ENCODE measurements around the gene MS4A4E.
"Not testable (repeated sequence)": the region's sequence is repeated elsewhere in the genome, so short reads cannot be mapped to it uniquely, and the experiment has no call there.

MS4A4E gene

DNA sequence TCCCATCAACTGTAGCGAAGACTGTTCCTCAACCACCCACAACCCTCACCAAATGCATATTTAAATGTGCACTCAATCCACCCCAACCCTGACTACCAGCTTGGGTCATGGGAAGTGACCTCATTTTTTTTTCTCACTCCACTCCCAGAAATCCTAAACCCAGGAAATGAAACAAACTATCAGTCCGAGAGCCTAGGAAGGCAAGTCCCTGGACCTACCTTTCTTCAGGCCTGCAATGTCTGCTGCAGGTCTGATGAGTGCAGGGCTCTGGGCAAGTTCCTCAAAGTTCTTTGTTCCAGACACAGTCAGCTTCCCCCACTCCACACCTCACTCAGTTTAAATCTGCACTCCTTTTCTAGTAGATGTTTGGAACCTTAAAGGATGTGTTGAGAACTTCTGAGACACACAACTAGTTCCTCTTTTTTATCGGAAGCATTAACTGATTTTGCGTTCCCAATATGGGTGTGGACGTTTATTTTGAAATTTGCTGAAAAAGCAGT is at the start of gene MS4A4E:
MS4A4E (minus strand) TSS at position 398 of the 500 bp plus-strand sequence. CDS start 13,082 bp downstream, outside the sequence.
- Mint-ChIP-seq H3K4me1 (no peaks in the 10 kb centered on the region), H3K4me3 (no peak within 1 kb of the TSS), H3K9me3 (no peaks in the 10 kb centered on the region), H3K36me3 (no peaks in the 10 kb centered on the region), H3K27ac (no peak within 1 kb of the TSS)
- ATAC-seq (no peak), DNase-seq (ENCODE audit: low spot score in 2 of 2) (no peak)

DNA sequence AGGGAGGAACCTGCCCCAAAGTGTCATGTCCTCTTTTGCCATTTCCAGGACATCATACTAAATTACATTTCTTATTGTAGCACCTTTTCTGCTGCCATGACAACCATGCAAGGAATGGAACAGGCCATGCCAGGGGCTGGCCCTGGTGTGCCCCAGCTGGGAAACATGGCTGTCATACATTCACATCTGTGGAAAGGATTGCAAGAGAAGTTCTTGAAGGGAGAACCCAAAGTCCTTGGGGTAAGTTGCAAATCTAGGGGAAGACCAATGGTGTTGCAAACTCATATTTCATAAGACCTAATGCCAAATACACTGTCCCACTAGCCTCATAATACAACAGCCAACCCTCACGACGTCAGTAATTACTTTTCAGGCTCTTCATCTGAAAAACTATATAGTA is 49.2 kb upstream of the MS4A4E start:
- Mint-ChIP-seq H3K36me3 (no peaks in the 10 kb centered on the region), H3K4me3 (no peak overlapping the region), H3K9me3 (no peaks in the 10 kb centered on the region), H3K27ac (no peak overlapping the region), H3K4me1 (no peaks in the 10 kb centered on the region)
- DNase-seq (ENCODE audit: low spot score in 2 of 2): no peak
- ATAC-seq: no peak

DNA sequence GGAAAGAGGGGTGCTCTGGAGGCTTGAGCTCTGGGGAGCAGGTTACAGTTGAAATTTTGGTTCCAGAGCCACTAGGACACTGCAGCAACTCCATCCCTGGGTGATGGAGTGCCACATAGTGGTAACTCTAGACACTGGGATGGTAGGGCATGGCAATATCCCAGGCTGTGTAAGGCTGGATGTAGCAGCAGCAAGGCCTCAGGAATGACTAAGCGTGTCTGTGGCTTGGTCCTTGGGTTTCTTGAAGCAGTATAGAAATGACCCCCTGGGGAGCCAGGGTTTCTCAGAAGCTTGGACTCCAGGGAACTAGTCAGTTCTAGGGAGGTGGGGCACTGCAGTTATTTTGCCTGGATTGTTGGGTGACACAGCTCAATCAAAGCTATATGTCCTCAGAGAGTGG is 45.6 kb upstream of the MS4A4E start:
- Mint-ChIP-seq H3K4me1 (no peaks in the 10 kb centered on the region), H3K27ac (no peak overlapping the region), H3K36me3 (no peaks in the 10 kb centered on the region), H3K4me3 (no peak overlapping the region), H3K9me3 (no peaks in the 10 kb centered on the region)
- peak; percentile 34 for ATAC-seq
- no peak for DNase-seq (ENCODE audit: low spot score in 2 of 2)

DNA sequence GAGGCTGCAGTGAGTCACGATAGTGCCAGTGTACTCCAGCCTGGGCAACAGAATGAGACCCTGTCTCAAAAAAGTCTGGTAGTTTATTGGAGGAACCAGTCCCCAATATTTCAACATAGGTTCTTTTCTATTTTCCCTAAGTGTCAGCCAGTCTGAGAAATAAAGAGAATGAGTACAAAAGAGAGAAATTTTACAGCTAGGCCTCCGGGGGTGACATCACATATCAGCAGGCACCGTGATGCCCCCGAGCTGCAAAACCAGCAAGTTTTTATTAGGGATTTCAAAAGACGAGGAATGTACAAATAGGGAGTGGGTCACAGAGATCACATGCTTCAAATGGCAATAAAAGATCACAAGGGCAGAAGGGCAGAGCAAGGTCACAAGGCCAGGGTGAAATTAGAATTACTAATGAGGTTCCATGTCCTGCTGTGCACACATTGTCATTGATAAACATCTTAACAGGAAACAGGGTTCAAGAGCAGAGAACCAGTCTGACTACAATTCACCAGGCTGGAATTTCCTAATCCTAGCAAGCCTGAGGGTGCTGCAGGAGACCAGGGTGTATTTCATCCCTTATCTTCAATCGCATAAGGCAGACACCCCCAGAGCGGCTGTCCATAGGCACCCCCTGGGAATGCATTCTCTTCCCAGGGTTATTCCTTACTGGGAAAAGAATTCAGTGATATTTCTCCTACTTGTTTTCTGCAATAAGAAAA is 42.6 kb upstream of the MS4A4E start:
- H3K9me3 Mint-ChIP-seq; H3K27ac Mint-ChIP-seq; DNase-seq (ENCODE audit: low spot score in 2 of 2); H3K4me3 Mint-ChIP-seq; H3K36me3 Mint-ChIP-seq; ATAC-seq; H3K4me1 Mint-ChIP-seq: not testable (repeated sequence)

DNA sequence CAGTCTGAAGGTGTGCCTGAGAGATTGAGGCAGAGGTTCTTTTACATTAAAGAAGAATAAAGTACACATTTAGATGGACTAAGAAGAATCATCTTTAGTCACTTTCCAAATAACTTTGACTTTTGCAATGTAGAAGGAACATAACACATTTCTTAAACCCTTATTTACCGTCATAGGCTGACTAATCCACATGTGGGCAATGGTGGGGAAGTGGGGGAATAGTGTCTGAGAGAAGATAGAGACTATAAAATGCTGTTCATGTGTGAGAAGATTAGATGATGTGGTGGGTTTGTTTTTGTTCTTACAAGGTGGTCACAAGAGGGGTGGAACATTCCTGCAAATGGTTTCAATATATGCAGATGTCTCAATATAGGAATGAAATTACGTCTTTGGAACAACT is 39.3 kb upstream of the MS4A4E start:
- ATAC-seq (no peak), DNase-seq (ENCODE audit: low spot score in 2 of 2) (no peak)
- Mint-ChIP-seq H3K36me3 (no peaks in the 10 kb centered on the region), H3K4me1 (no peaks in the 10 kb centered on the region), H3K27ac (no peak overlapping the region), H3K9me3 (no peaks in the 10 kb centered on the region), H3K4me3 (no peak overlapping the region)

DNA sequence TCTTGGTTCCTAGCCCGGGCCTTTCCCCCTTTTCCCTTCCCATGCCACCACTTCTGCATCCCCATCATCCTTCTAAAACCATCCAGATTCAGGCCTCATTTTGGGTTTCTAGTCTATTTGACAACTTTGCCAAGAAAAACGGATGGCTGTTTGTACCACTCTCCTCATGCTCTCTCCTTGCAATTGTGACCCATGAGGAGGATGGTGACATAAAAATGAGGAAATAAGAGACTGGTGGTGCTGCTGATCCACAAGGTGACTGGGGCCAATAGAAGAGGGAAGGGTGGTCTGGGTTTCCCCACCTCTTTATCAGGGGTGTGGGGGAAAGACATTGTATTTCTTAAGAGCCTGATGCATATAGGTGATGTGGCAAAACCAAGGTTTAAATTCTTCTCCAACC is 38.5 kb upstream of the MS4A4E start:
- DNase-seq (ENCODE audit: low spot score in 2 of 2) (no peak), ATAC-seq (no peak)
- H3K27ac Mint-ChIP-seq: no peak overlapping the region
- no peaks in the 10 kb centered on the region for H3K4me1 Mint-ChIP-seq
- H3K9me3 Mint-ChIP-seq: no peaks in the 10 kb centered on the region
- H3K36me3 Mint-ChIP-seq: no peaks in the 10 kb centered on the region
- no peak overlapping the region for H3K4me3 Mint-ChIP-seq

DNA sequence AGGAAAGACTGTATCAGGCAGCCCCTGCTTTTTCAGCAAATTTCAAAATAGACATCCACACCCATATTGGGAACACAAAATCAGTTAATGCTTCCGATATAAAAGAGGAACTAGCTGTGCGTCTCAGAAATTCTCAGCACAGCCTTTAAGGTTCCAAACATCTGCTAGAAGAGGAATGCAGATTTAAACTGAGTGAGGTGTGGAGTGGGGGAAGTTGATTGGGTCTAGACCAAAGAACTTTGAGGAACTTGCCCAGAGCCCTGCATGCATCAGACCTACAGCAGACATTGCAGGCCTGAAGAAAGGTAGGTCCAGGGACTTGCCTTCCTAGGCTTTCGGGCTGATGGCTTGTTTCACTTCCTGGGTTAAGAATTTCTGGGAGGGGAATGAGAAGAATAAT is 37.5 kb upstream of the MS4A4E start, which contains the start of gene MS4A4A:
MS4A4A (plus strand) TSS at position 255 of the 400 bp plus-strand sequence; CDS start at position 265, 10 bp downstream.
- Mint-ChIP-seq H3K4me1 (no peaks in the 10 kb centered on the region), H3K36me3 (no peaks in the 10 kb centered on the region), H3K4me3 (no peak within 1 kb of the TSS), H3K9me3 (no peaks in the 10 kb centered on the region), H3K27ac (no peak within 1 kb of the TSS)
- no peak for ATAC-seq
- no peak for DNase-seq (ENCODE audit: low spot score in 2 of 2)

DNA sequence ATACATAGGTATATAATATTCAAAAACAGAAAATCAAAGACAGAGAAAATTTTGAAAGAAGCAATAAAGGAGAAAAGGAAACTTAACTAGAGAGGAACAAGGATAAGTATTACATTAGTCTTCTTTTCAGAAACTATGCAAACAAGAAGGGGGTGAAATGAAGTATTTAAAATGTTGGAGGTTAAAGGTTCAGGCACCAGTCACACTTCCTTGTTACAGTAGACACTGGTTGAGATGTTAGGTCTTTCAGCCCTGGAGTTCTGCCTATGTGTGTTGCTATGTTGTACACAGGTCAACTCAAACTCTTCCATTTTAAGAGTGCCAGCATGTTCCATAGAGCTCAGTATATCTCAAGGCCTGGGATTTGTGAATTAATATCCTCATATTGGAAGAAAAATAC is 31.5 kb upstream of the MS4A4E start:
- ATAC-seq (no peak), DNase-seq (ENCODE audit: low spot score in 2 of 2) (no peak)
- Mint-ChIP-seq H3K9me3 (peaks cover 3% of the 10 kb centered on the region), H3K4me1 (no peaks in the 10 kb centered on the region), H3K36me3 (no peaks in the 10 kb centered on the region), H3K4me3 (no peak overlapping the region), H3K27ac (no peak overlapping the region)

DNA sequence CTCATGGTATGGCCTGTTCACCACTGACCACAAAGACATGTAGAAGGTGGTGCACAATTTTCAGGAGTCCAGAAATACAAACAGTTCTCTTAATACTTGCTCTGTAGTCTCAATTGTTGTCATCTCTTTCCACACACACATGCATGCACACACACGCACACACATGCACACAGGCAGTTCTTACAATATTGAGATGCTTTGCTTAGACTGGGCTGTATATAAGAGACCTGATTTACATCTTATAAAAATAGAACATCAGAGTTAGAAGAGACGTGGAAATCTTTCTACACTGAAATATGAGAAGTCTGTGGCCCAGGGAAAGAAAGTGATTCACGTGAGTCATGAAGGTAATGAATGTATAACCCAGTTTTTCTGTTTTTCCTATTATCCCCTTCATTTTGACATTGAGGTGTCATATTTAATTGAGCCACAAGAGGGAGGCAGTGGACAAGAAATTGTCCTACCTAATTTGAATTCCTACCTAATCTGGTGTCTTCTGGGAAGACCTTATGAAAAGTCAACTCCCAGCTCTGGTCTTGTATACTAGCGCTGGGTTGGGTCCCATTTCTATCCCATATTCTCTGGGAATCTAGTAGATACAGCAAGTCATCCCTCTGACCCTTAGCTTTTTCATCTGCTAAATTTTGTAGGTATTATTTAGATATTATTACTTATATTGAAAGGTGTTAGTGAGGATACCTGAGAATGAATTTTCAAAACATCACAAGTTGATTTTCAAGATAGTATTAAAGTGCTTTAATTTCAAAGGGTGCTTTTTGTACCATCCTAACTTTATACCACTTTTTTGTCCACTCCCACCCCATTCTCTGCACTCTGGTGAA is 22.7 kb upstream of the MS4A4E start:
- Mint-ChIP-seq H3K4me3 (no peak overlapping the region), H3K9me3 (no peaks in the 10 kb centered on the region), H3K36me3 (no peaks in the 10 kb centered on the region), H3K27ac (no peak overlapping the region), H3K4me1 (no peaks in the 10 kb centered on the region)
- DNase-seq (ENCODE audit: low spot score in 2 of 2) (peak in 1 of 2 donors; percentile 9), ATAC-seq (peak; percentile 34)

DNA sequence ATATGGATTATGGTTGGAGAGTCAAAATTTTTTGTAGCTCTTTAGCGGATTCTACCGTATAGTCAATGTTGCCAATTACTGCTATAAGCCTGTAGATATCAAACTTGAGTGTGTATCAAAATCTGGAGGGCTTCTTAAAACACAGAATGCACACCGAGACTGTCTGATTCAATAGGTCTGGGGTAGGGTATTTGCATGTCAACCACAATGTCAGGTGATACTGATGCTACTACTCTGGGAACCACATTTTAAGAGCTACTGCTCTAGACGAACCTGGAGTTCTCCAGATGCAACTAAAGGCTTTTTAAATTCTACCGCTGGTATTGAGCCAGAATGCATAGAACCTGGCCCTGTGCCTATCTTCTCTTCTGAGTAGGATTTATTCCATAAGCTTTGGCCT is 21.7 kb upstream of the MS4A4E start:
- Mint-ChIP-seq H3K36me3 (no peaks in the 10 kb centered on the region), H3K4me3 (no peak overlapping the region), H3K4me1 (no peaks in the 10 kb centered on the region), H3K9me3 (no peaks in the 10 kb centered on the region), H3K27ac (no peak overlapping the region)
- DNase-seq (ENCODE audit: low spot score in 2 of 2) (no peak), ATAC-seq (no peak)

DNA sequence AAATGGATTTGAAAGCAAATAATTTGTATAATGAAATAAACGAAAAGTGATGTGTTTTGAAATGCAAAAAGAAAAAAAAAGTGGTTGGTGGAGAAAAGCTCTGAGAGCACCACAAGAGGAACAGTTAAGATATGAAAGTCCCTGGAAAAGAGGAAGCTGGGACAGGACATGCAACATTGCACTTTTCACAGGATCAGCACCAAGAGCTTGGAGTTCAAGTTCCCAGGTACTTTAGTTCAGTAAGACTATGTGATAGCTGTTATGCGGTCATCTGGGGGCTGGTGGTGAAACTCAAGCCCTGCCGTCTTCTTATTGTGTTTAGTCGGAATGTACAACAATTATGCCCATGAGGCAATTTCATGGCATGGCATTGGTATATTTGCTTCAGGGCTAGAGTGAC is 20.5 kb upstream of the MS4A4E start:
- no peaks in the 10 kb centered on the region for H3K36me3 Mint-ChIP-seq
- no peak for ATAC-seq
- no peak for DNase-seq (ENCODE audit: low spot score in 2 of 2)
- H3K4me3 Mint-ChIP-seq: no peak overlapping the region
- no peaks in the 10 kb centered on the region for H3K4me1 Mint-ChIP-seq
- H3K27ac Mint-ChIP-seq: no peak overlapping the region
- no peaks in the 10 kb centered on the region for H3K9me3 Mint-ChIP-seq

DNA sequence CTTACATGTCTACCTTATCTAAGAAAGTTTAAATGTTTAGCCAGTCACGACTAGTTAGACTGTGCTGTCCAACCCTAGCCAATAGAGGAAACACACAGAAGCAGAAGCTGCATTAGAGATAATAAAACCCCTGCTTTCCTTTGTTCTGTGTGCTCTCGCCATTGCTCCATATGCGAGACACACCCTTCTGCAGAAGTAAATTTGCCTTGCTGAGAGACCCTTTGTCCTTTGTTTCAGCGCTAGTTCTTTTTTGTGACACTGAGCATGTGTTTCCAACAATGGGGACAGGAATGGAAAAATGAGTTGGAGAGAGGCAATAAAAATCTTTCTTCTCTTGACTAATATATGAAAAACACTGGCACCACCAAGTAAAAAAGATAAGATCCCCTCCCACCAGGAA is 18.1 kb upstream of the MS4A4E start:
- DNase-seq (ENCODE audit: low spot score in 2 of 2) (no peak), ATAC-seq (no peak)
- no peak overlapping the region for H3K4me3 Mint-ChIP-seq
- no peaks in the 10 kb centered on the region for H3K4me1 Mint-ChIP-seq
- no peaks in the 10 kb centered on the region for H3K36me3 Mint-ChIP-seq
- H3K27ac Mint-ChIP-seq: no peak overlapping the region
- no peaks in the 10 kb centered on the region for H3K9me3 Mint-ChIP-seq

DNA sequence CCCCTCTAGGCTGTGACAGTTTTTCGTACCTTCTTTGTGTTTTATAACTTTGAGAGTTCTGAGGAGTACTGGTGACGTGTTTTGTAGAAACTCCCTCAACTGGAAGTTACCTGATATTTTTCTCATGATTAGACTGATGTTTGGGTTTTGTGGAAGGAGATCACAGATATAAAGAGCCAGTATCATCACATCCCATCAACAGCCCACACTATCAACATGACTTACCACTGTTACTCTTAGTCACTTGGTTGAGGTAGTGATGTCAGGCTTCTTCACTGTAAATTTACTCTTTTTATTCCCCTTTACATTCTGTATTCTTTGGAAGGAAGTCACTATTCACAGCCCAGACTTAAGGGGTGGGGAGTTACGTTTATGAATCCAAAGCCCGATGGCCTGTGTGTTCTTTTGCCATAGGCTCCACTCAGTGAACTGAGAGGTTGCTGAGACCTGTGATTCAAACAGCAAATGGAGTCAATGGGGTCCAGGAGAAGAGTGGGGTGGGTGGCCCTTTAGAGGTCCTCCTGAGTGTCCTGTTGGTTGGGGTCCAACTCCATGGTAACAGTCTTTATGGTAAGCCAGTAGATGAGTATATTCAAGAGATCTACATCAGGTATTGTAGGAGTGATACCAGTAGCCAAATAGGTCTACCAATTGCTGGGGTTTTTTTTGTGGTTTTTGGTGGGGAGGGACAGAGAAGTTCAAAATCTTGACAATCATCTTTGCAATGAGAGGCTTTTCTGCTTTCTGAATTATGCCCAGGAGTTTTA is 15.2 kb upstream of the MS4A4E start:
- Mint-ChIP-seq H3K4me3 (no peak overlapping the region), H3K4me1 (no peaks in the 10 kb centered on the region), H3K27ac (no peak overlapping the region), H3K9me3 (peaks cover 5% of the 10 kb centered on the region), H3K36me3 (no peaks in the 10 kb centered on the region)
- no peak for DNase-seq (ENCODE audit: low spot score in 2 of 2)
- ATAC-seq: no peak

DNA sequence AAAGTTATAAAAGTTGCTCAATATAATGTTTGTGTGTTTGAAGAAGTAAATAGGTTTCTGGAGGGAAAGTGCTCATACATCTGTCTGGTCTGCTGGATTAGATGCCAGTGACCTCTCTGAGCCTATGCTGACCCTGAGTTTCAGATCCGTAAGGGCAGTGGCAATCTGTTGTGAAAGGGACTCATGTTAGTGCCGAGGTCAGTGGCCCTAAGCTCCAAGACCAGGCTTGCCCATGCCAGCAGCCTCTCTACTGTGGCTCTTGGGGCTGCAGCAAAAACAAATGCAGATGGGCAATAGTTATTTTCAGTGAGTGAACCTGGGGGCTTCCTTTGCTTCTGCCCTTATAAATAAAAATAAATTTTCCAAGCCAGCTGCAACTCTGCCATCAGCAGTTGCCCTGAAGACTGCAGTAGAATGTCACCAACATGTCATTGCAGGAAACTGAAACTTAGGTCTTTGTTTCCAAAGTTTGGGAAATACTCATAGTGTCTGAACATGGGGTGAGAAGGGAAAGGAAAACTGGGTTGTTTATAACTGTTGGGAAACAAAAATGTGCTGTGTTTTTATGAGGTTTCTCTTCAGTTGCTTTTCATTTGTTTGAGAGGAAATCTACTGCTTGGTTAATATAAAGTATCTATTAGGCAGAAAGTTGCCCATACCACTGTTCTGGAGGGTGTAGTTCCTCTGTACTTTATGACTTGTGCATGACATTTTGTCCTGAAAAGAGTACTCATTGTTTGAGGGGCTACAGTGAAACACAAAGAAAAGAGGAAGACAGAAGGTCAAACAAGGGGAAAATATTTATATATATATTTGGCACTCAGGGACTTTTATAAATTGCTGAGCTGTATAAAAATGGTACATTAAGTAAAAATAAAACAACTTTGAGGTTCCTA is 9.5 kb upstream of the MS4A4E start:
- H3K9me3 Mint-ChIP-seq: peaks cover 5% of the 10 kb centered on the region
- no peak overlapping the region for H3K27ac Mint-ChIP-seq
- no peaks in the 10 kb centered on the region for H3K36me3 Mint-ChIP-seq
- no peak for DNase-seq (ENCODE audit: low spot score in 2 of 2)
- no peak for ATAC-seq
- H3K4me1 Mint-ChIP-seq: no peaks in the 10 kb centered on the region
- no peak overlapping the region for H3K4me3 Mint-ChIP-seq

Data from stimulated activated effector memory CD8-positive, alpha-beta T cell treated with anti-CD3 and anti-CD28 coated beads, Interleukin-12 subunit alpha, Interleukin-12 subunit beta, amount 100 ng/mL, for 72 hours (primary cell).